Heart left ventricle (tissue), 13 donors: Measurements from ENCODE around the gene HAGHL.

ENCODE experiments used
- POLR2A ChIP-seq, 2 donors: fragments of 450-650 bp; IDR thresholded peaks; one replicate each; pipeline ENCODE4 v1.6.1; 2017; ENCODE audit warnings: antibody characterized with exemption in 2 of 2, mild to moderate bottlenecking in 2 of 2, moderate library complexity in 2 of 2
- TF ChIP-seq, protein P1 (sequence below), 12 donors: fragments of 200-600 bp; sonication (generic) in 4 of 12; IDR thresholded peaks; one replicate each; pipeline versions ENCODE4 v1.5.0 to v1.8.0; 2018 to 2022; ENCODE audit warnings: antibody characterized with exemption in 12 of 12, mild to moderate bottlenecking in 5 of 12
- donor health status: ischemic (EF 13 %, LVEDD 7.1; RV severe dilation, severe dysfunction).
- donor health status: DM: no; HTN: yes; CAD: no.
- donor health status: DM: no; HTN: no; CAD: no.
- donor health status: ischemic (EF 25% LVEDD 6.9; RV normal size, moderate dysfunction).
- donor health status: ischemic (EF 25% LVEDD 5.7; RV mildly dilated, moderate dysfunction).
- donor health status: ischemic (EF 35%, LVEDD 5.7; RV mildly dilated, moderate dysfunction).
- donor health status: nonischemic (EF 11% LVEDD 7.7; RV severe dilation, severe dysfunction).
- donor health status: DM: yes; HTN: yes; CAD: no.
- donor health status: PGD.
- donor health status: ischemic (EF 29% LVEDD 5.4; RV normal size, mild dysfunction).
- donor health status: nonischemic (EF 23%, LVEDD 6.1; RV moderate dilation, normal function).

GRCh38 chr16:680967-681745 is 45.8 kb upstream of the HAGHL start:
- TF ChIP-seq, protein P1, sequence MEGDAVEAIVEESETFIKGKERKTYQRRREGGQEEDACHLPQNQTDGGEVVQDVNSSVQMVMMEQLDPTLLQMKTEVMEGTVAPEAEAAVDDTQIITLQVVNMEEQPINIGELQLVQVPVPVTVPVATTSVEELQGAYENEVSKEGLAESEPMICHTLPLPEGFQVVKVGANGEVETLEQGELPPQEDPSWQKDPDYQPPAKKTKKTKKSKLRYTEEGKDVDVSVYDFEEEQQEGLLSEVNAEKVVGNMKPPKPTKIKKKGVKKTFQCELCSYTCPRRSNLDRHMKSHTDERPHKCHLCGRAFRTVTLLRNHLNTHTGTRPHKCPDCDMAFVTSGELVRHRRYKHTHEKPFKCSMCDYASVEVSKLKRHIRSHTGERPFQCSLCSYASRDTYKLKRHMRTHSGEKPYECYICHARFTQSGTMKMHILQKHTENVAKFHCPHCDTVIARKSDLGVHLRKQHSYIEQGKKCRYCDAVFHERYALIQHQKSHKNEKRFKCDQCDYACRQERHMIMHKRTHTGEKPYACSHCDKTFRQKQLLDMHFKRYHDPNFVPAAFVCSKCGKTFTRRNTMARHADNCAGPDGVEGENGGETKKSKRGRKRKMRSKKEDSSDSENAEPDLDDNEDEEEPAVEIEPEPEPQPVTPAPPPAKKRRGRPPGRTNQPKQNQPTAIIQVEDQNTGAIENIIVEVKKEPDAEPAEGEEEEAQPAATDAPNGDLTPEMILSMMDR (IDR thresholded peaks at IDR 0.05), result no peak
- TF ChIP-seq POLR2A (IDR thresholded peaks at IDR 0.05), result no peak
